GM21576 (cell line): Measurements from ENCODE around the gene NAV3.

ENCODE experiments used
- ATAC-seq: cut with Tn5 transposase; IDR thresholded peaks from one replicate; pipeline ENCODE4 v1.9.1; 2021; ENCODE audit warnings: mild to moderate bottlenecking, moderate library complexity; ENCODE audit not compliant: unreplicated experiment

NAV3 gene

DNA sequence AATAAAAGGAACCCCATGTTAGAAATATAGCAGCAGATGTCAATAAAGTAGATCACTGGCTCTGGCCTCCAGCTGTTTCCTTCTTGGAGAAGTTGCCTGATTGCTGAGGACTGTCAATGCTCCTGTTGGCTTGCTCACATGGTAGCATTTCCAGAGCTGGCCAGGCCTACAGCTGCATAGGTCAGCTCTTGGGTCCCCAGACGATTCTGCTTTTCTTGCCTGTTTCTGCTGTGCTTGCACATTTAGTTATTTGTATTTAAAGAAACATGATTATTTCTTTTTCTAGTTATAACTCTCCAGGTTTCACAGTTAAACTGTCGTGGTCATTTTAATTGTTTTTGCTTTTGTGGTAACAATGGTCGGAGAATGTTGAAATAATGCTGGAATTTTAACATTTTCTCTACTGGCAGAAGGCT is 7.2 kb downstream of the NAV3 start:
- no peak for ATAC-seq

DNA sequence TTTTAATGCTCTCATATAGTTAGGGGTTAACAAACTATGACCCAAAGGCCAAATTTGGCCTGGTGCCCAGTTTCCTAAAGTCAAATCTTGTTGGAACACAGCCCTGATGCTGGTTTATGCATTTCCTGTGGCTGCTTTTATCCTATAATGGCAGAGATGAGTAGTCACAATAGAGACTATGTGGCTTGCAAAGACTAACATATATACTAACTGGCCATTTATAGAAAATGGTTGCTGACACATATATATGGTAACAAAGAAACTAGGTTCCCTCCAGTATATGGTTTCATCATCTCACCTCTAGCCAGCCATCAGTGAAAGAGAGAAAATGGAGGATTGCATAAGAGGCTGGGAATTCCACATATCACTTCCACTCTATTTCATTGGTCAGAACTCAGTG is 10.8 kb downstream of the NAV3 start:
- ATAC-seq: no peak

DNA sequence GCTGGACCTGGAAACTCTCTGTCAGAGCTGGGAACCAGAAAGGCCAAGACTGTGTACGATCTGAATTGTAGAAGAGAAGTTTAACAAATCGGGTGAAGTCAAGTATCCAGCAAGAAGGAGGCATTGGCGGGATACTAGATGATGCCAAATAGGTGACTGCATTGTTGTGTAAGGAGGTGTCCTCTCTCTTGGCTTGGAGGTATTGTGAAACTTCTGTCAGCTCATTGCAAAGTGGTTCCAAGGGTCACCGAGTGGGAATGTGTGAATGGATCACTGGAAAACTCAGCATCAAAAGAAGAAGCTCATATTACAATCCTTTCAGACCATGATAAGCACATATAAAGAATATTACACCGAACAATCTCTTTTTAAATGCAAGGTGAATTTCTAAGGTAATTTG is 11.7 kb downstream of the NAV3 start:
- ATAC-seq: no peak

DNA sequence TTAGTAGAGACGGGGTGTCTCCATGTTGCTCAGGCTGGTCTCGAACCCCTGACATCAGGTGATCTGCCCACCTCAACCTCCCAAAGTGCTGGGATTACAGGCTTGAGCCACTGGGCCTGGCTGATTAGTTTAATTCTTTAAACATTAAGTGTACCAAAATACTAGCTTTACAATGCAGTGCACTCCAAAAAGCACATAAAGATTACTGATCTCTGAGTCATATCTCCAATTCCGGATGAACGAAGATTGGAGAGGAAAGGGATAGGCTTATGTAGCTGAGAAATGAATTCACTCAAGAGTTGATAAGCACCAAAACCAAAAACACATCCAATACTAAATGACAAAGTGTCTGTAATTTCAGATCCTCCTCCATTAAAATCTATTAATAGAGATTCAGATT is 15.1 kb downstream of the NAV3 start:
- no peak for ATAC-seq

DNA sequence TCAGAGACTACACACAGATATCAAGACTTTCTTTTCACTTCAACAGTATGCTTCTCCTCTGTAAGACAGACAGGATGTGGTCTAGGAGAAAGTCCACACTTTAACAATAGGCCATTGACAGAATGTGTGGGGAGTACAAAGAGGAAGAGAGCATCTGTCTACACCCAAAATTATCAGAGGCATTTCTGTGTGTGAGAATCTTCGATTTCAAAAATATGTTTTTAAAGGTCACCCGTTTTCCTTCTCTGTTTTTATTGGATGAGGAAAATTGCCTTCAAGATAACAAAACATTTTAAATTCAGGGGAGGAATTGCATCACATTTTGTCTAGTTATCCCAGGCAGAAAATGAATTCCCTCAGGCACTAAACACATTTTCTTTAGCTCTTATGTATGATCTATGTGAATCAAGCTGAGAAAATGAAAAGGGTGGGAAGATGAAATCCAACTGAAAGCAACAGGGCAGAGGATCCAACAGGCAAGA is 16.4 kb downstream of the NAV3 start:
- ATAC-seq: peak; percentile 99

DNA sequence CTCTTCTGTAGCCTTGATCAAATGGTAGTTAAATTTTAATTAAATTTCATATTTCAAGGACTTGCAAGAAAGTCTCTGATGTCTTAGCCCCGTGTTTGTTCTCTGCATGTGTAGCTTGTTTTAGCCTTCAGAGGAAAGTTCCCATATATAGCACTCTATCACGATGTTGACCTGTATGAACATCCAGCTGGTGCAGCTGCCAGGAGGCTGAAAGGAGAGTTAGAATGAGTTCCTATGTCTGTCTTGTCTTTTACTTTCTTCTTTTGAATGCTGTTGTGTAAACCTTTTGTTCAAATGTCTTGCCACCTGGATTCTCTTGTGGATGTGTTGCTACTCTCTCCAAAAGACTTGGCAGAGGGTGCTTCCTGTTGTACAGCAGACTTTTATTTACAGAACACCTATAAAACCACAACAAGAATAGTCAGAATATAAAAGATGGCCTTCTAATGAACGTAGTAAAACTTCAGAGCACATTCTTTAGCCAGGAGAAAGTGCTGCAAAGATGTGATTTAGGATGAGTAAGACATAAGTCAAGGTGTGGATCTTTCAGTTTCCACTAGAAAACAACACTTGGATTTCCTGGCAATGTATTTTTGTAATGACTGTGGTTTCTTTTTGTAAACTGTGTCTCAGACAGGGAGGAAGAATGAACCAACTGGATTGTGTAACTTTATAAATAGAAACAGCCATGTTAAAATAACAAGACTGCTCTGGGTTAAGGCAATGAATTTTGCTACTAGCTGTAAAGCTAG is 17.2 kb downstream of the NAV3 start:
- ATAC-seq: peak; percentile 34

DNA sequence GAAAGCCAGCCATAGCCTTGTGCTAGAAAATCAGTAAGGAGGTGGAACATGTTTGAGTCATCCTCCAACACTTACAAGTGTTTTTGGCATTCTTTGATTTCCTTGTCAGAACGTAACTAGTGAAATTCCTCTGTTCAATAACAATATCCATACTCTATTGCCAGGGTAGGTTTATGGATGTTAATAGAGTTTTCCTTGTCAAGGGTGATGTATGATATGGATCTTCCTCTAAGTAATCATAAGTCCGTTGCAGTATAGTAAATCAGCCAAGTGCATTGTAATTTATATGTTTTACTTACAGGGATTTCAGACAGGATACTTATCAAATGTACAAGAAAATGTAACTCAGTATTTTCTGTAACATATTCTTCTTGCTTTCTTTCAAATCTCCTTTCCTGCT is 19.4 kb downstream of the NAV3 start:
- ATAC-seq: no peak

DNA sequence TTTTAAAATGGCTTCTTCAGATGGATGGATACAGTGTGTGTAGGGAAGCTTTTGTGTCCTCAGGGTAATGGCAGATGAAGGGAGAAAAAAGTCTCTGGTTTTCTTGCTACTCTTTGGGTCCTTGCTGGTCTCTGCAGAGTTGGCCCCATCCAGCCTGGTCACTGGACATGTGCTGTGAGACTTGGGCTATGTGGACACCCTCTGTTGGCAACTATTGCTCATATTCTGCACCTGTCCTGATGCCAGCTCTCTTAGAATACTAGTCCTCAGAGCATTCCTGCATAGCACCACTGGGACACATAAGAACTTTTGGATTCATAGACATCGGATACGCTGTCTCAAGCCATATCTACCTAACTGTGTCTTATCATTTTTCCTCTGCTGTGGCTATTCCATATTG is 20.0 kb downstream of the NAV3 start:
- ATAC-seq: no peak

DNA sequence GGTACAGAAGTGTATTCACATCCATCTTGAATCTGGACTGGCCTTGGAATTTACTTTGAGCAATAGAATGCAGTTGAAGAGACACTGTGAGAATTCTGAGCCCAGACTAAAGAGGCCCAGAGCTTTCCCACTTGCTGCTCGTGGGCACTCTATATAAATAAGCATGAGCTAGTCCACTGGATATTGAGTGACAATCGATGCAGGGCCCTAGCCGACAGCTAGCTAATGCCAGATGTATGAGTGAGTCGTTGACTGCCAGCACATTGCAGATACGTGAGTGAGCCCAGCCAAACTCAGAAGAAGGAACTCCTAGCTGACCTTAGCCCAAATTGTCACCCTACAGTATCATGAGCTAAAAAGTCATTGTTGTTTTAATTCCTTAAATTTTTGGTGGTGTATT is 24.9 kb downstream of the NAV3 start:
- ATAC-seq: no peak

DNA sequence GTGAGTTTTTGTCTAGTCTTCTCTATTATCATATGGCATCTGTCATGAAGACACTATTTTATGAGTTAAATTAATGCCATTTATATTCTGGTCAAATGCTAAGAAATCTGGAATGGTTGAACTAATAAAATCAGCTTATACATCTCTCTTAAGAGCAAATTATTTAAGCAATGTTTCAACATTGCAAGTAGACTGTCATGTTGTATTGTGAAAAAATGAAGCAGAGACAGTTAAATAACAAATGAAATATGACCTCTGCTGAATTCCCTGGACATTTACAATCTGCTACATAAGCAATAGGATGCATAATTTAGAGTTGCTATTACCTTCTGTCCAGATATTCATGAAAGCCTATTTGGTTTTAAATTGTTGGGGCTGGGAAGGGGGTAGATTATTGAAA is 30.6 kb downstream of the NAV3 start:
- no peak for ATAC-seq

DNA sequence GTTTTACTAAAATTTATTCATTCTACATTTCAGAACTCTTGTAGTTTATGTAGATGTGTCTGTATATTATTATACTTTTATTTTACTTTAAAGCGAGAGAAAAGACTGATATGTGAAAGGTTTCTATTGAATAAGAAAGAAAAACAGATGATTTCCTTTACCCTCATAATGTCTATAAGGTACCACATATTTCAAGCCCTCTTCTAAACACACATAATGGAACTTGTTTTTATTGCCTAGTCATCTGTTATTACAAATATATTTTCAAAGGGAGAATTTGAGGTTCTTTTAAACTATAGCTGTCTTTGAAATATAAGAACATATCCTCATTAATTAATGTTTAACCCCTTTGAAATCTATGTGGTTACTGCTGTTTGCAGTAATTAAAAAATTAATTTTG is 34.5 kb downstream of the NAV3 start:
- no peak for ATAC-seq

DNA sequence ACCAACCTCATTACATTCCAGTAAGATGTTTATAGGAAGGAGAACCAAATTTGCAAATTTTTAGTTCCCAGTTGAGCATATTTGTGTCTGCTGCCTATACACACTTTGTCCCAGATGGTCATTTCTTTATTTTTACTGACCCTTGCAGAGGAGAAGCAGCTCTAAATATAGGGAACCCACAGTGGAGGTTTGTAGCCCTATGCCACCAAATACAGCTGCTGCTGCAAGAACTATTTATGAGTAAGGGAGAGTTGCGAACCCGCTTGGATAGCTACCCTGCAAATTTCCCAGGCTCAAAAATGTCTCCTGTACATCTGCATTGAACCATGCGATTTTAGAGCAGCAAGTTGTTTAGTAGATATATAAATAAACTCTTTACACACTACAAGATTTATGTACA is 48.2 kb downstream of the NAV3 start:
- no peak for ATAC-seq

DNA sequence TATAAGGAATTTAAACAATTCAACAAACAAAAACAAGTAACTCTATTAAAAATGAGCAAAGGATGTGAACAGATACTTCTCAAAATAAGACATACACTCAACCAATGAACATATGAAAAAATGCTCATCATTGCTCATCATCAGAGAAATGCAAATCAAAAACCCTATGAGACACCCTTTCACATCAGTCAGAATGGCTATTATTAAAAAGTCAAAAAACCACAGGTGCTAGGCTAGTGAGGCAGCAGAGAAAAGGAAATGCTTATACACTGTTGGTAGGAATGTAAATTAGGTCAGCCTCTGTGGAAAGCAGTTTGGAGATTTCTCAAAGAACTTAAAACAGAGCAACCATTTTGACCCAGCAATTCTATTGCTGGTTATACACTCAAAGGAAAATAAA is 52.0 kb downstream of the NAV3 start:
- no peak for ATAC-seq

DNA sequence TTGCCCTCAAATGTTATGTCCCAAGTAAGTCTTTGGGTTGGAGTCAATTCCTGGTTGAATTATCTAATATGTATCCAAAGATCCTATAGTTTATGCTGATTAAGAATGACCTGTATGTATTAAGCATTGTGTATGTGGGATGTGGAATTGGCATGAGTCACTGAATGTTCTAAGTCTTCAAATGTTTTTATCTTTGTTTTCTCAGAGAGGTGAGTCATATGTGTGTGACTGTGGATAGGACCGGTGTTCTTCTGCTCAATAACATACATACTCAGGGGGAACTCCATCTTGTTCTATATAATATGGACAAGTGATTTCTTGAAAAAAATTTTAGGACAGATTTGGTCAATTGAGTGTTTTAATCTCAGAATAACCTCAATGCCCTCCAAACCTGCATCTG is 57.9 kb downstream of the NAV3 start:
- no peak for ATAC-seq

DNA sequence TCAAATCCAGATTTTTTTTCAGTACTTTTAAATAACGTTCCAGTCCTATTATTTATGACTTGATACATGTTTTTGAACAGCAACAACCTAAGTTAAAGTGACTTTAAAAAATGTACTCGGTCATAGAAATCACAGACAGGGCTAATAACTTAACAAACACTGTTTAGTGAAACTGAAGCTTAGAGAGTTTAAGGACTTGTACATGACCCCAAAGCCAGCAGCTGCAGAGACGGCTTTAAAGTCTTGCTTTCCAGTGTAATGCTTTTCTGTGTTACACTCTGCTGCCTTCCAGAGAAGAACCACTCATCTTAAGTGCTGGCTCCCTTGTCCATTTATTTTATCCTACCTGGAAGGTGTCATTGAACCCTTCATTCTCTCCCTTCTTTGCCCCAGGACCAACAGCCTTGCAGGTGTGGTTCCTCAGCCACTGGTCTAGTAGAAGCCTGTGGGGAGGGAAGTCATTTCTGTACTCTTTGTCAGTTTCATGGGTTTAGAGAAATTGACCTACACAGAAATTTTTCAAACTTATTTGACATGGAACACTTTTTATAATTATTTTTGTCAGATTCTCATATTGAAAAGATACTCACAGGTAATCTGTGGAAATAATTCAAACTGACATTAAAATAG is 60.9 kb downstream of the NAV3 start:
- no peak for ATAC-seq

DNA sequence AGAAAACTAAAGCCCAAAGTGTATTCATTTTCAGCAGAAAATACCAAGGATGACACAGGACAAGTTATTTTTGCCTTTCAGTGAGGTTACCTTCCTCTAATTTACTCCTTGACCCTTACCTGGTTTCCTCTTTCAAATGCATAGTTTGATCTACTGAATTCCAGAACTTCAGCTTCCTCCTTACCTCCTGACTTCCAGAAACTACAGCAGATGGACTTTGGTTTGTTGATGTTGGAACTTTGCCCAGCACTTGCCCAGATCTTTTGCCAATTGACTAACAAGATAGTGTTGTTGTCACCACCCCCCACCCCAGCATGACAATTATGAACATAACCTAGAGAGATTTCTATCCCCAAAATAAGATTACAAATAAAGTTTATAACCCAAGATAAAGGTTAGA is 63.2 kb downstream of the NAV3 start:
- no peak for ATAC-seq

DNA sequence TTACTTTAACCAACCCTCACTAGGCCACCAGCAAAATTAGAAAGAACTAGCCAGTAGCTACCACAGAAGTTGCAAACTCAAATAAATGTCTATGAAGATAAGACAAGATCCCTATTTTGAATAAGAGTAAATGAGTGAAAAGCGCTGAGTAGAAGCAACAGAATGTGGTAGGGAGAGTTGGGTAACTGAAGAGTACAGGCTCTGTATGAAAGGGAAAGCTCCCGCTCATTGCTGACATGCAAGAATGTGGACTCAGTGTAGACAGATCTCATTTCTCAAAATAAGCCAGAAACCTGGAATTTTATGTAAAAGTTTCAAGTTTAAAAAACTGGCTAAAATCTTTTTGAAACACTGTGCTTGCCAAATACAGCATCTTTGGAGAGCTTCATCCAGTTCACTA is 63.9 kb downstream of the NAV3 start:
- no peak for ATAC-seq

DNA sequence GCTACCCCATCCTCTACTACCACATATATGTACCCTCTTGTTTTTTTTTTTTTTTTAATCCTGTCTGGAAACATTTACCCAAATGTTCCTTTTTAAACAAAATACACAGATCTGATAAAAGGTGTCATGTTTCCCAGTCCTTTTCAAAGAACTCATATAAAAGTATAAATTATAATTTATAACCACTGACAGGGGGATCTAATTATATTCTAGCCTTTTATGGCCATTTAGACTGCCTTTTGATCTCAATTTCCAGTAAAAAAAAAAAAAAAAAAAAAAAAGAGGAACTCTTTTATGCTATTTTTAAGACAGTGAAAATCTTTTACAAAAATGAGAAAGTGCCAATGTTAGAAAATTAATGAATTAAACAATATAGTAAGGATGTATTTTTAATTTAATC is 65.0 kb downstream of the NAV3 start:
- ATAC-seq: no peak

DNA sequence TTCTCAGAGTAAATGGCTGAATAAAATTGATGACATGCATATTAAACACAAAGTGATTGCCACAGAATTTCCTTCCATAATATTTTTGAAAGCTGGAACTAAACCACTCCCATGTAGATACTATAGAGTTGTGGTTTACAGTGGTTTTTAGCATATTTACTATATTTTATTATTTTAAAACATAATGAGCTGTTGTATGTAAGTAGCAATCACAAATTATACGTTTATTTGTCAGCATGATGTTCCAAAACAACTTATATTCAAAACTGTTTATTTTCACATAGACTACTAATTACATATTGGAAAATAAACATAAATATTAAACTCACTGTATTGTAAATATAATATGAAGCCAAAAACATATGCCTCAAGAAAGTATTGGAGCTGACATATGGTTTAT is 77.2 kb downstream of the NAV3 start:
- no peak for ATAC-seq

DNA sequence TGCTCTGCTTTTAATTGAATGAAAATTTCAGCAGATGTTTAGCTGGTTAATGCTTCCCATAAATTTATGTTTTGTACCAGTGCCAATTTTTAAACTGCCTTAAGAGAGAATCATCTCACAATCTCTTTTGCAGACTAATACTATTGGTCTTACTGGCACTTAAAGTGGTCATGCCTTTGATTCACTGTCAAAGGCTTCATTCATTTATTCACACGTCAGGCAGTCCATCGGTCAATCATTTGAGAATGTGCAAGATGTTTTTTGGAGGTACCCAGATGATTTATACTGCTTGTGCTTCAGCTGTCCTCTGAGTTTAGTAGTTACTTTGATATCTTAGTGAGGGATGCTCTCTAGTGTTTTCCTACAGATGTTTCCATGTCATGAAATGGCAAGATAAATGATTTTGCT is 83.4 kb downstream of the NAV3 start:
- ATAC-seq: no peak

DNA sequence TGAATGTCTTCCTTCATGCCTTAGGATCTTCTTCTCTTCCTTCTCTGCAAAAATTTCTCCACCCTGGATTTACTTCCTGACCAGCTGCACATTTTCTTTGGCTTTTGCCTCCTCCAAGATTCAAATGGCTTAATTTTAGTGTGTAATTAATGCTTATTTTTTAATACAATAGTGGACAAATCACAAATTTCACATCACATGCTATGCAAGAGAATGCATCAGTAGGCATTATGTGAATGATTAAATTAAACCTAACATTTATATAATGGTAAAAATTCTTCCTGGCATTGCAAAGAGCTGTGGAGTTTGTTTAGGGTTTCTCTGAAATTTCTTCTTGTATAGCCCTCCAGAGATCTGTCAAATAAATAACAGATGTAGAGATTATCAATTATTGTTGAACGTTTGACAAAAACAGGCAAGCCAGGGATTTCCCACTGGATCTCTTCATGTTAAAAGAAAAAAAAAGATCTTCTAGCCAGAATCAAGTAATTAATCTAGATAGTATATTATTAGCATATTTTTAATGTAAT is 84.4 kb downstream of the NAV3 start:
- no peak for ATAC-seq

DNA sequence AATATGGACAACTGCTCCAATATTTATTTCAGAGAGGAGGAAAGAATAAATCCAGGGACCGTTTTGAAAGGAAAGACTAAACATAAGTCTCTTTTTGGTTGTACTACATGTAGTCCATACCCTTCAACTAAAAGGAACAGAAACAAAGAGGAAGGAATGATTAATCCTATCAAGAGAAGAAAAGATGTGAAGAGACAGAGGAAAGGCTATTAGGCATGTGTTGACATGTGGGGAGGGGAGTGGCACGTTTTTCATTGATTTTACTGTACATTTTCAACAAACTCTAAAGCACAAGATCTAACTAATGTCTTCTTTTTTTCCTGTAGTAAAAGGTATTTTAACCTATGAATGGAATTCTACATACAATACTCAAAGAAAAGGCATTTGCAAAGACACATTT is 85.6 kb downstream of the NAV3 start:
- ATAC-seq: no peak

DNA sequence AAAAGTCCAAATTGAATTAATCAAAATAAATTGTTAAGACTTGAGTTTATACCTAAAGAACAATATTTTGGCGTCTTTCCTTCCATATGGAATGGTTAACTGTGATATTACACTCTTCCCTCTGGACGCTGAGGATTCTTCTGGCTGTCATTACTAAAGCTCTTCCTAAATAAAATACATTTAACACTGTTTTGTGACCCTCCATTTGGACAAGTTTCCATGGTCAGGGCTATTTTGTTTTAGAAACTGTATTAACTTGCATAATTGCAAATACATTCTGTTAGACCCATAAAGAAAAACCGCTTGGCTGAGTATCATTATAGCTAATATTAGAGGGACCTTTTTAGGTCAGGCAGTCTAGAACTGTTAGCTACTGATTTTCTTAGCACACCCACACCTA is 87.4 kb downstream of the NAV3 start:
- no peak for ATAC-seq
